GM23338 (cell line): Measurements from ENCODE around the gene LUC7L. TPM values are rescaled to one million over a fixed set of nuclear protein-coding genes. Genes with fewer than 3 reads are reported as not detected.

Experiments used
- ATAC-seq: fragments of 200-7000 bp; cut with Tn5 transposase; 3 replicates; pipeline ENCODE4 v1.9.1; 2020
- DNase-seq: peaks from one replicate; pipeline ENCODE4 v3.0.0-alpha.2; 2015; ENCODE audit warnings: low spot score
- H2AFZ ChIP-seq: fragments of 200-600 bp; sonication (generic); 2 replicates; pipeline ENCODE4 v1.8.0; 2016; ENCODE audit warnings: antibody characterized with exemption, mild to moderate bottlenecking, moderate library complexity
- H3F3A ChIP-seq: fragments of 200-600 bp; sonication (generic); replicated peaks from 2 replicates; pipeline ENCODE4 v1.8.0; 2017; ENCODE audit warnings: antibody characterized with exemption, mixed run types, low read depth
- H3K27ac ChIP-seq: fragments of 200-600 bp; sonication (generic); 2 replicates; pipeline ENCODE4 v1.6.1; 2016; ENCODE audit warnings: low read depth
- H3K27me3 ChIP-seq: fragments of 200-600 bp; sonication (generic); 2 replicates; pipeline ENCODE4 v1.8.0; 2016; ENCODE audit warnings: mild to moderate bottlenecking, mixed run types, moderate library complexity; ENCODE audit not compliant: insufficient read depth
- H3K36me3 ChIP-seq: fragments of 200-600 bp; sonication (generic); 2 replicates; pipeline ENCODE4 v1.8.0; 2016; ENCODE audit warnings: mild to moderate bottlenecking; ENCODE audit not compliant: insufficient read depth
- H3K4me1 ChIP-seq: fragments of 200-600 bp; sonication (generic); 2 replicates; pipeline ENCODE4 v1.8.0; 2016; ENCODE audit warnings: mild to moderate bottlenecking, moderate library complexity; ENCODE audit not compliant: insufficient read depth
- H3K4me2 ChIP-seq: fragments of 200-600 bp; sonication (generic); 2 replicates; pipeline ENCODE4 v1.7.1; 2017; ENCODE audit warnings: mixed run types
- H3K4me3 ChIP-seq: fragments of 200-600 bp; sonication (generic); 2 replicates; pipeline ENCODE4 v1.6.1; 2016; ENCODE audit warnings: mixed run types
- H3K79me2 ChIP-seq: fragments of 200-600 bp; sonication (generic); replicated peaks from 2 replicates; pipeline ENCODE4 v1.8.0; 2017; ENCODE audit warnings: mild to moderate bottlenecking; ENCODE audit not compliant: insufficient read depth
- H3K9me2 ChIP-seq: fragments of 200-600 bp; sonication (generic); 2 replicates; pipeline ENCODE4 v1.8.0; 2017; ENCODE audit not compliant: insufficient read depth
- H4K20me1 ChIP-seq: fragments of 200-600 bp; sonication (generic); replicated peaks from 2 replicates; pipeline ENCODE4 v1.8.0; 2017; ENCODE audit warnings: mild to moderate bottlenecking; ENCODE audit not compliant: insufficient read depth
- H3K27ac Mint-ChIP-seq: 2 replicates; pipeline ENCODE4 v1.8.0; 2020; ENCODE audit warnings: inconsistent platforms, mild to moderate bottlenecking, moderate library complexity, mixed read lengths
- H3K27me3 Mint-ChIP-seq: 3 replicates; pipeline ENCODE4 v1.8.0; 2022; ENCODE audit warnings: low read depth, mild to moderate bottlenecking, moderate library complexity, mixed read lengths, inconsistent platforms; ENCODE audit not compliant: insufficient read depth, poor library complexity
- H3K36me3 Mint-ChIP-seq: 3 replicates; pipeline ENCODE4 v1.8.0; 2021; ENCODE audit warnings: low read depth, mild to moderate bottlenecking, inconsistent platforms, moderate library complexity, mixed read lengths
- H3K4me1 Mint-ChIP-seq: 3 replicates; pipeline ENCODE4 v1.8.0; 2020; ENCODE audit warnings: mild to moderate bottlenecking, inconsistent platforms, mixed read lengths
- H3K4me3 Mint-ChIP-seq: 3 replicates; pipeline ENCODE4 v1.8.0; 2021; ENCODE audit warnings: moderate library complexity, mild to moderate bottlenecking, inconsistent platforms, mixed read lengths
- H3K9me3 Mint-ChIP-seq: 3 replicates; pipeline ENCODE4 v1.8.0; 2020; ENCODE audit warnings: moderate library complexity, mild to moderate bottlenecking, inconsistent platforms, mixed read lengths
- CREB1 ChIP-seq: fragments of 250-450 bp; sonication (Bioruptor Pico); IDR thresholded peaks from 2 replicates; pipeline ENCODE4 v1.5.0; 2020; ENCODE audit warnings: low read depth, mild to moderate bottlenecking, moderate library complexity
- CTCF ChIP-seq, 2 experiments: fragments of 200-600 bp in 1 of 2; sonication (generic) in 1 of 2; conservative IDR thresholded peaks; 2 replicates each; pipeline versions ENCODE4 v1.5.1 to v1.6.1; 2016 to 2017; ENCODE audit warnings: antibody characterized with exemption in 2 of 2, low read depth in 2 of 2, mild to moderate bottlenecking in 2 of 2, moderate library complexity in 1 of 2
- EZH2 ChIP-seq: fragments of 200-600 bp; sonication (generic); IDR thresholded peaks from one replicate; pipeline ENCODE4 v1.8.0; 2017; ENCODE audit warnings: antibody characterized with exemption, mild to moderate bottlenecking, low read depth; ENCODE audit not compliant: unreplicated experiment
- EZH2phosphoT487 ChIP-seq: fragments of 200-600 bp; sonication (generic); IDR thresholded peaks from one replicate; pipeline ENCODE4 v1.8.1; 2018; ENCODE audit warnings: antibody characterized with exemption; ENCODE audit not compliant: unreplicated experiment
- JUNB ChIP-seq: IDR thresholded peaks from one replicate; pipeline ENCODE4 v1.6.1; 2016; ENCODE audit warnings: antibody characterized with exemption; ENCODE audit not compliant: unreplicated experiment
- NANOG ChIP-seq: IDR thresholded peaks from 2 replicates; pipeline ENCODE4 v1.6.1; 2016; ENCODE audit warnings: antibody characterized with exemption, borderline replicate concordance
- POLR2AphosphoS5 ChIP-seq: IDR thresholded peaks from 2 replicates; pipeline ENCODE4 v1.6.1; 2016; ENCODE audit warnings: antibody characterized with exemption, low read depth
- STAT1 ChIP-seq: IDR thresholded peaks from one replicate; pipeline ENCODE4 v1.6.1; 2016; ENCODE audit warnings: antibody characterized with exemption; ENCODE audit not compliant: unreplicated experiment
- ZNF462 ChIP-seq: fragments of 250-450 bp; sonication (Bioruptor Pico); IDR thresholded peaks from 2 replicates; pipeline ENCODE4 v1.5.0; 2020; ENCODE audit warnings: mild to moderate bottlenecking, moderate library complexity
- polyA plus RNA-seq: library from polyadenylated mRNA; unstranded; fragments of >200 nt; fragmentation: Nextera tagmentation; extraction: Ambion mirVana; gene quantifications from 2 replicates; pipeline ENCODE4 v1.2.1, GENCODE V29; 2016
- total RNA-seq: library from RNA; depleted of rRNA; stranded (reverse); fragments of >200 nt; shearing (Covaris generic); gene quantifications from 2 replicates; pipeline ENCODE4 v1.2.3, GENCODE V29; 2014

The LUC7L gene
- total and polyA plus RNA-seq, 2 experiments from 2014 or later: 114 to 151 TPM

GRCh38 chr16:259814-260253 lies 30.6 kb upstream of the LUC7L start:
- Histone ChIP-seq H3K27ac (no peak overlapping the region), H3K9me2 (no peaks in the 10 kb centered on the region), H3K4me1 (no peaks in the 10 kb centered on the region), H4K20me1 (no peaks in the 10 kb centered on the region; the same call in 1 of the 2 replicates), H3K4me3 (no peak overlapping the region), H3K79me2 (no peaks in the 10 kb centered on the region), H3K27me3 (no peaks in the 10 kb centered on the region), H3K4me2 (no peak overlapping the region), H3F3A (no peaks in the 10 kb centered on the region), H2AFZ (no peak overlapping the region), H3K36me3 (no peaks in the 10 kb centered on the region; the same call in 1 of the 2 replicates)
- Mint-ChIP-seq H3K4me1 (no peaks in the 10 kb centered on the region), H3K36me3 (peaks cover 41% of the 10 kb centered on the region), H3K27me3 (peaks cover 6% of the 10 kb centered on the region), H3K27ac (no peak overlapping the region), H3K4me3 (no peak overlapping the region), H3K9me3 (no peaks in the 10 kb centered on the region)
- no peak for ATAC-seq
- no peak for DNase-seq
- TF ChIP-seq EZH2: no peak
- no peak for TF ChIP-seq STAT1
- TF ChIP-seq CTCF (conservative IDR thresholded peaks at IDR 0.05; ENCODE audit: low read depth in 2 of 2): no peak
- TF ChIP-seq NANOG: no peak
- no peak for TF ChIP-seq CREB1
- TF ChIP-seq POLR2AphosphoS5: no peak
- no peak for TF ChIP-seq ZNF462 (CRISPR knock-in tag)
- no peak for TF ChIP-seq JUNB
- TF ChIP-seq EZH2phosphoT487: no peak
